GM13977 (cell line): ENCODE data around the gene PPP2R2B.

Experiments used
- DNase-seq: peaks from one replicate; pipeline ENCODE4 v3.0.0; 2012; ENCODE audit warnings: low spot score
- in situ Hi-C: fragments of 300-500 bp; cut with MboI; formaldehyde crosslinking; loops from one replicate; pipeline ENCODE4 v1.12.0; 2022; ENCODE audit warnings: low sequenced_read_pairs, low pct_unique_long_range_greater_than_20kb, mixed read lengths, inconsistent platforms; ENCODE audit not compliant: unreplicated experiment
- TF ChIP-seq, protein P1 (sequence below): IDR thresholded peaks from 2 replicates; pipeline ENCODE4 v1.5.1; 2012; ENCODE audit warnings: mild to moderate bottlenecking, control low read depth; ENCODE audit not compliant: insufficient read depth; ENCODE audit errors: extremely low read depth, missing control alignments

Gene PPP2R2B

DNA sequence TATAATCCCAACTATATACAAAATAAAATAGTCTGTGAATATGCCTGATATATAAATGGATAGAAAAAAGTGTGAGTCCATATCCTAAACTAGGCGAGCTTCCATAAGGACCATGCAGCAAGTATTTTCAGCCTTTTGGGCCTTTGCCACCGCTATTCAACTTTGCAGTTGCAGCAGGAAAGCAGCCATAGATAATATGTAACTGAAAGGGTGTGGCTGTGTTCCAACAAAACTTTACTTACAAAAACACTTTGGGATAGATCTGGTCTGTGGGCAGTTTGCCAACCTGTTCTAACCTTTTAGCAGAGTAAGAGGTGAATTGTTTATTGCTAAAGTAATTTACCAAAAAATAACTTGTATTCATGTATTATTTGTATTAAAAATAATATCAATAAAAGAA lies 234.8 kb downstream of the PPP2R2B start:
- TF ChIP-seq, protein P1, sequence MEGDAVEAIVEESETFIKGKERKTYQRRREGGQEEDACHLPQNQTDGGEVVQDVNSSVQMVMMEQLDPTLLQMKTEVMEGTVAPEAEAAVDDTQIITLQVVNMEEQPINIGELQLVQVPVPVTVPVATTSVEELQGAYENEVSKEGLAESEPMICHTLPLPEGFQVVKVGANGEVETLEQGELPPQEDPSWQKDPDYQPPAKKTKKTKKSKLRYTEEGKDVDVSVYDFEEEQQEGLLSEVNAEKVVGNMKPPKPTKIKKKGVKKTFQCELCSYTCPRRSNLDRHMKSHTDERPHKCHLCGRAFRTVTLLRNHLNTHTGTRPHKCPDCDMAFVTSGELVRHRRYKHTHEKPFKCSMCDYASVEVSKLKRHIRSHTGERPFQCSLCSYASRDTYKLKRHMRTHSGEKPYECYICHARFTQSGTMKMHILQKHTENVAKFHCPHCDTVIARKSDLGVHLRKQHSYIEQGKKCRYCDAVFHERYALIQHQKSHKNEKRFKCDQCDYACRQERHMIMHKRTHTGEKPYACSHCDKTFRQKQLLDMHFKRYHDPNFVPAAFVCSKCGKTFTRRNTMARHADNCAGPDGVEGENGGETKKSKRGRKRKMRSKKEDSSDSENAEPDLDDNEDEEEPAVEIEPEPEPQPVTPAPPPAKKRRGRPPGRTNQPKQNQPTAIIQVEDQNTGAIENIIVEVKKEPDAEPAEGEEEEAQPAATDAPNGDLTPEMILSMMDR, result no peak
- in situ Hi-C loops, result no loop called here
- DNase-seq, result no peak

- in situ Hi-C loops, result no loop called here
- DNase-seq, result no peak
- TF ChIP-seq, protein P1, result no peak
These were observed 236.1 kb downstream of the PPP2R2B start for GRCh38 chr5:146642410-146642809.

DNA sequence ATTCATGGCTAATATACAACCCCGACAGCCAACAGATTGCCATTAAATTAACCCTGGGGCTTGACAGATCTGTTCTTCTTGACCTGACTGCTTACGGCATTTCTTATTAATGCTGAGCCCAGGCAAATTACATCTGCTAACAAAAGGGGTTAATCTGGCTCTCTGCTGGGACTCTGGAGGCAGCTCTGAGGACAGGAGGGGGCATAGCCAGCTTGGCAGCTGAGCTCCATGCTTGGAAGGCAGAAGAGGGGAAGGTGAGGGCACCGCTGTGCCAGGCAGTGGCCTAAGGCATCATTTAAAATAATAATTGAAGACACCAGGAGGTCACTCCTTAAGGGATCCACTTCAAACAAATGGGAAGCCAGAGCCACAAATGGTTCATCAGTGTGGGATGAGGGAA lies 236.6 kb downstream of the PPP2R2B start:
- DNase-seq, result no peak
- in situ Hi-C loops, result no loop called here
- TF ChIP-seq, protein P1, result no peak

DNA sequence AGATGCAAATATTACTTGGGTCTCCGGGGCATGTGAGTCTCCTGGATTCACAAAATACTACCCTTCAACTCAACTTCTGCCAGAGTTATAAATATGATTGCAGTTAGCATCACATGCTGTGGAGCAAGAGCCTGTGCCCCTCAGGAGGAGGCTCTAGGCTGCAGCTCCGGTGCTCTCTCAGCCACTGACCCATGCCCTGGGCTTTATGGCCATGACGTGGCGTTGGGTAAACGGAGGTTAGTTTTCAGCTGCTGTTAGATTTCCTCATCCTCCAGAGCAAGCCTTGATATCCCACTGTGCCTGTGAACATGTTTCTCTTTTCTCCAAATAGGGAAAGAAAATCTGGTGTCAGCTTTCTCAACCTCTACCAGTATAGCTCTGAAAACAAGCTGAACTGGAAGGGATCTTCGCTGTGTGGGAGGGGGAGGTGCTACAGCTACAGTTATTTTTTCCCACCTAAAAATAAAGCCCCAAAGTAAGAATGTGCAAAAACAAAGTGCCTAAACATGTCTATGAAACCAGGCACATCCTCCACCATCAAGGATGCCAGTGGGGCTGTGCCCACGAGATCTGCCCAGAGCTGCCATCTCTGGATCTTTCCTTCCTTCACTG lies 238.2 kb downstream of the PPP2R2B start:
- TF ChIP-seq, protein P1, result no peak
- in situ Hi-C loops, result no loop called here
- DNase-seq, result no peak

GRCh38 chr5:146635443-146635842 lies 243.1 kb downstream of the PPP2R2B start:
- TF ChIP-seq, protein P1, result no peak
- no peak for DNase-seq
- in situ Hi-C loops, result no loop called here

DNA sequence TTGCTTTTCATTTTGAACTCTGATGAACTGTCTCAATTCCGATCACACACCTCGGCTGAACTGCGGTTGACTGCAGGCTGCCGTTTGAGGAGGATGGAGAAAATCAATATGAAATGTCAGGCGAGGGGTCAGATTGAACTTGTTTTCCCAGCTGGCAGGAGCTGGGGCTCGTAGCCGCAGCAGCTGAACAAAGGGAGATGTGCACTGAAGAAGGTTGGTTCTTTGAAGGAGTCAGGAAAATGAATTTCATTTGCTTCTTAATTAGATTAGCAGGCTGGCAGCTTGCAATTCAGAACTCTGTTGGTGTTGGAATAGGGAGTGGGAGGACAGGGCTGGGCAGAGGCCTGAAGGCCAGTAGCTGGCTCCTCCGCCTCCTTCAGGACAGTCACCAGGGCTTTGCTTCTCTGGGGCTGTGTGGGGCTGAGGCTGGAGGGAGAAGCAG lies 245.2 kb downstream of the PPP2R2B start:
- TF ChIP-seq, protein P1, result no peak
- no peak for DNase-seq
- in situ Hi-C loops, result no loop called here
